Endodermal cell (in vitro differentiated cells): ENCODE data around the gene ZC3H12D. TPM values are rescaled to one million over a fixed set of nuclear protein-coding genes. Genes with fewer than 3 reads are reported as not detected.
A peak's percentile ranks its signal among the peaks of the same experiment; 100 is the strongest.

Experiments
- DNase-seq: peaks from one replicate; pipeline ENCODE4 v3.0.0-alpha.2; 2017
- H3K27ac ChIP-seq: 2 replicates; pipeline ENCODE4 v1.5.1; 2013; ENCODE audit warnings: mild to moderate bottlenecking, low read depth, low read length, moderate library complexity
- H3K27me3 ChIP-seq: 2 replicates; pipeline ENCODE4 v1.6.1; 2013; ENCODE audit warnings: mild to moderate bottlenecking, low read length, moderate library complexity; ENCODE audit not compliant: insufficient read depth, control insufficient read depth, poor library complexity, severe bottlenecking
- H3K36me3 ChIP-seq: 2 replicates; pipeline ENCODE4 v1.7.0; 2013; ENCODE audit warnings: mild to moderate bottlenecking, low read length, moderate library complexity; ENCODE audit not compliant: control insufficient read depth, insufficient read depth
- H3K4me1 ChIP-seq: one replicate; pipeline ENCODE4 v1.7.0; 2013; ENCODE audit warnings: low read length; ENCODE audit not compliant: control insufficient read depth, insufficient read depth
- H3K4me3 ChIP-seq: 2 replicates; pipeline ENCODE4 v1.5.1; 2013; ENCODE audit warnings: mild to moderate bottlenecking, low read length, moderate library complexity
- H3K9ac ChIP-seq: 2 replicates; pipeline ENCODE4 v1.6.1; 2013; ENCODE audit warnings: mild to moderate bottlenecking, low read length, moderate library complexity; ENCODE audit not compliant: poor library complexity, severe bottlenecking; ENCODE audit errors: extremely low read depth
- H3K9me3 ChIP-seq: 2 replicates; pipeline ENCODE4 v1.6.1; 2013; ENCODE audit warnings: mild to moderate bottlenecking, low read length, moderate library complexity; ENCODE audit not compliant: control insufficient read depth
- H3K27ac Mint-ChIP-seq: 2 replicates; pipeline ENCODE4 v1.8.0; 2020; ENCODE audit warnings: mixed read lengths
- H3K27me3 Mint-ChIP-seq: 2 replicates; pipeline ENCODE4 v1.8.0; 2021; ENCODE audit warnings: mild to moderate bottlenecking, mixed read lengths; ENCODE audit not compliant: insufficient read depth
- H3K36me3 Mint-ChIP-seq: 2 replicates; pipeline ENCODE4 v1.8.0; 2020; ENCODE audit warnings: low read depth, mixed read lengths
- H3K4me1 Mint-ChIP-seq: 2 replicates; pipeline ENCODE4 v1.8.0; 2020; ENCODE audit warnings: mixed read lengths
- H3K4me3 Mint-ChIP-seq: 2 replicates; pipeline ENCODE4 v1.8.0; 2020; ENCODE audit warnings: mild to moderate bottlenecking, moderate library complexity, mixed read lengths
- H3K9me3 Mint-ChIP-seq: 2 replicates; pipeline ENCODE4 v1.8.0; 2020; ENCODE audit warnings: mild to moderate bottlenecking, mixed read lengths
- CTCF ChIP-seq: fragments of 200-600 bp; sonication (generic); conservative IDR thresholded peaks from 2 replicates; pipeline ENCODE4 v1.5.0; 2021; ENCODE audit warnings: antibody characterized with exemption, mild to moderate bottlenecking
- WGBS, 2 experiments: methylation state at CpG; one replicate each; pipeline versions ENCODE4 v1.1.5 to v1.1.7; 2013; ENCODE audit warnings: missing lambda C conversion rate in 2 of 2, mixed read lengths in 1 of 2; ENCODE audit not compliant: insufficient coverage in 1 of 2, insufficient read length in 1 of 2; 5-methylcytosine and 5-hydroxymethylcytosine counted together
- total RNA-seq, 2 donors: library from RNA; stranded (reverse); fragmentation: NEBNext Ultra II Directional in 1 of 2; extraction: Animal tissue kit (Norgen Biotek cat#: 25700) in 1 of 2; gene quantifications; 2 replicates in 1 of 2; 3 replicates in 1 of 2; pipeline ENCODE4 v1.2.1, GENCODE V29; 2021

ZC3H12D gene
- total RNA-seq, 2 donors from 2014 or later: 0.20 to 0.42 TPM

DNA sequence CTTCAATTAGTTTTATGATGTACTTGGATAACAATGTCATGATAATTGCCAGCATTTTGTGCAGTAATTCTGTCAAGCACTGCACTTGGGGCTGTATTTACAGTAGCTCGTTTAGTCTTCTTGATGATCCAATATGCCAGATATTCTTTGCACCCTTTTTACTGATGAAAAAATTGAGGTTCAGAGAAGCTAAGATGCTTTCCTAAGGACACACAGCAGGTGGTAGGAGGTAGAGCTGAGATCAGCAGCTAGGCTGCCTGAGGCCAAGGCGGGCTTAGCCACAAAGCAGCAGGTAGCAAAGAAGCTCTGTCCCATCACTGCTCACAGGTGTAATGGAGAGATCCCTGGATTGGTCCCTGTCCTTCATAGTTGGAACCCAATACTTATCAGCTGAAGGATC lies 51.4 kb downstream of the ZC3H12D start:
- H3K27ac Mint-ChIP-seq: no peak overlapping the region
- no peak overlapping the region for H3K4me3 ChIP-seq
- no peaks in the 10 kb centered on the region for H3K36me3 ChIP-seq
- H3K27me3 ChIP-seq: no peaks in the 10 kb centered on the region
- no peak overlapping the region for H3K27ac ChIP-seq
- H3K36me3 Mint-ChIP-seq: no peaks in the 10 kb centered on the region
- no peak for DNase-seq
- WGBS, 2 experiments: 65 to 89% methylated on average over 2 of the region's 2 CpGs
- no peak overlapping the region for H3K9ac ChIP-seq
- H3K9me3 ChIP-seq: no peaks in the 10 kb centered on the region
- H3K4me1 Mint-ChIP-seq: no peaks in the 10 kb centered on the region
- no peak for TF ChIP-seq CTCF
- no peak overlapping the region for H3K4me3 Mint-ChIP-seq
- no peaks in the 10 kb centered on the region for H3K9me3 Mint-ChIP-seq
- no peaks in the 10 kb centered on the region for H3K27me3 Mint-ChIP-seq
- no peaks in the 10 kb centered on the region for H3K4me1 ChIP-seq

DNA sequence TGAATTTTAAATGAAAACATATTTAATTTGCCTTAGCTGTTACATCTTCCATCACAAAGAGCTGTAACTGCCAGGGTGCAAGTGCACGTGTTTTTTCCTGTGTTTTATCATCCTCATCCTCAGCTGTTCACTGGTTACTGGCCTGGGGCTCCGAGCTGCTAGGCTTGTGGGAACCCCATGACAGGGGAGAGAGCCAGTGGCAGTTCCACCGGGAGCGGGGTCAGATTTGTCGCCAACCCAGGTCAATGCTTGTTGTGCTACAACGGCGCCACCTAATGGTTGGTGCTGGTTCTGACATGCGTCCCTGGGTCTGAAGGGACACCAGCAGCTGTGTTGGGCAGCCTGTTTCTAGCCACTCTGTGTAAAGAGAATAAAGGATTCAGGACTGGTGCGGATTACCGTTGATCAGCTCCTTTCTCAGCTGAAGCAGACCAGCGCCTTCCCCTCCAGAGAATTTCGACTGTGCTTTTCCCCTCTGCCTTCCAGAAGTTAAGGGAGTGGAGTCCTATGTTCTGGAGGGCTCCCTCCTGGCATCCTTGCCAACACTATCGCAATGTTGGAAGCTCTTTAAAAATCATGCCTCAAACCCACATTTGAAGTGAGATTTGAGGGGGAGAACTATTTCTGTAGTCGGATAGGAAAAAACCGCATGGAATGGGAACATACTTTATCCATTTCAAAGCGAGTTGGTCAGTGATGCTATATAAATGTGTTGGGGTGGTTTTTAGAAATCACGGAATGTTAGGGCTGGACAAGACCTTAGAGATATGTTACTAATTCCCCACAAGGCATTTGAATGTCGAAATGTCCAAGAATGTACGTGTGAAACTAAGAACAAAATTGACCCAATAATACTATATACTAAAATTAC lies 52.7 kb downstream of the ZC3H12D start:
- H3K27me3 Mint-ChIP-seq: no peaks in the 10 kb centered on the region

More for the DNA sequence above, 52.7 kb downstream of the ZC3H12D start:
- peak; percentile 95 for TF ChIP-seq CTCF
- H3K9me3 ChIP-seq: no peaks in the 10 kb centered on the region
- no peak overlapping the region for H3K27ac ChIP-seq
- Mint-ChIP-seq H3K36me3 (no peaks in the 10 kb centered on the region), H3K4me1 (no peaks in the 10 kb centered on the region), H3K4me3 (no peak overlapping the region), H3K9me3 (no peaks in the 10 kb centered on the region), H3K27ac (no peak overlapping the region)
- peak; percentile 99 for DNase-seq
- no peak overlapping the region for H3K4me3 ChIP-seq
- H3K9ac ChIP-seq: no peak overlapping the region
- H3K4me1 ChIP-seq: no peaks in the 10 kb centered on the region
- H3K27me3 ChIP-seq: no peaks in the 10 kb centered on the region
- 0 to 41% methylated on average over 3 to 19 of the region's 19 CpGs for WGBS, 2 experiments
- H3K36me3 ChIP-seq: no peaks in the 10 kb centered on the region
